GM18873 (cell line): ENCODE results near the gene ME3.
"Not testable (repeated sequence)": the region's sequence is repeated elsewhere in the genome, so short reads cannot be mapped to it uniquely, and the experiment has no call there.

Source experiments
- ATAC-seq: cut with Tn5 transposase; IDR thresholded peaks from one replicate; pipeline ENCODE4 v1.9.1; 2021; ENCODE audit warnings: mild to moderate bottlenecking, moderate library complexity, moderate number of reproducible peaks; ENCODE audit not compliant: unreplicated experiment, low FRiP score

ME3 gene

GRCh38 chr11:86666193-86666592, 6.2 kb downstream of the ME3 start:
- ATAC-seq, result no peak

GRCh38 chr11:86664930-86665329, 7.5 kb downstream of the ME3 start:
- ATAC-seq, result no peak

- ATAC-seq, result no peak
Observed at GRCh38 chr11:86663761-86664160, 8.7 kb downstream of the ME3 start.

- no peak for ATAC-seq
Observed at GRCh38 chr11:86663291-86663690, 9.1 kb downstream of the ME3 start.

GRCh38 chr11:86660736-86661135, 11.7 kb downstream of the ME3 start:
- ATAC-seq, result no peak

GRCh38 chr11:86660088-86660487, 12.3 kb downstream of the ME3 start:
- ATAC-seq, result no peak

GRCh38 chr11:86658534-86658933, 13.9 kb downstream of the ME3 start:
- no peak for ATAC-seq

GRCh38 chr11:86645212-86645611, 27.2 kb downstream of the ME3 start:
- ATAC-seq, result not testable (repeated sequence)

GRCh38 chr11:86644291-86644690, 28.1 kb downstream of the ME3 start:
- ATAC-seq, result no peak

GRCh38 chr11:86641537-86642261, 30.7 kb downstream of the ME3 start:
- ATAC-seq, result no peak

GRCh38 chr11:86639137-86639536, 33.3 kb downstream of the ME3 start:
- no peak for ATAC-seq

- no peak for ATAC-seq
Observed at GRCh38 chr11:86638673-86639072, 33.7 kb downstream of the ME3 start.

- no peak for ATAC-seq
Observed at GRCh38 chr11:86637988-86638387, 34.4 kb downstream of the ME3 start.

- ATAC-seq, result no peak
Observed at GRCh38 chr11:86636275-86636674, 36.1 kb downstream of the ME3 start.

- ATAC-seq, result no peak
Observed at GRCh38 chr11:86632499-86633269, 39.7 kb downstream of the ME3 start.

- no peak for ATAC-seq
Observed at GRCh38 chr11:86630229-86630981, 42.0 kb downstream of the ME3 start.

- ATAC-seq, result no peak
Observed at GRCh38 chr11:86629045-86629706, 43.2 kb downstream of the ME3 start.

- no peak for ATAC-seq
Observed at GRCh38 chr11:86627776-86628455, 44.5 kb downstream of the ME3 start.

GRCh38 chr11:86625981-86626380, 46.4 kb downstream of the ME3 start:
- no peak for ATAC-seq

GRCh38 chr11:86625544-86625943, 46.9 kb downstream of the ME3 start:
- no peak for ATAC-seq
